Measurements from ENCODE around the gene ATP10B. TPM values are rescaled to one million over a fixed set of nuclear protein-coding genes. Genes with fewer than 3 reads are reported as not detected.

The ATP10B gene
- total and polyA plus RNA-seq, 2 of the 8 experiments (the other 6 are each of a cell fraction or from before 2014, with no cell fraction given) = 0.06 to 0.11 TPM

- TF ChIP-seq TAF7 (optimal IDR thresholded peaks at IDR 0.05; ENCODE audit: borderline replicate concordance, low read depth, low read length) = no peak
Observed at GRCh38 chr5:160672521-160672920, 179.5 kb downstream of the ATP10B start (continued).

Data from H1 (cell line).